ENCODE data around the gene RAD50.

Gene RAD50

DNA sequence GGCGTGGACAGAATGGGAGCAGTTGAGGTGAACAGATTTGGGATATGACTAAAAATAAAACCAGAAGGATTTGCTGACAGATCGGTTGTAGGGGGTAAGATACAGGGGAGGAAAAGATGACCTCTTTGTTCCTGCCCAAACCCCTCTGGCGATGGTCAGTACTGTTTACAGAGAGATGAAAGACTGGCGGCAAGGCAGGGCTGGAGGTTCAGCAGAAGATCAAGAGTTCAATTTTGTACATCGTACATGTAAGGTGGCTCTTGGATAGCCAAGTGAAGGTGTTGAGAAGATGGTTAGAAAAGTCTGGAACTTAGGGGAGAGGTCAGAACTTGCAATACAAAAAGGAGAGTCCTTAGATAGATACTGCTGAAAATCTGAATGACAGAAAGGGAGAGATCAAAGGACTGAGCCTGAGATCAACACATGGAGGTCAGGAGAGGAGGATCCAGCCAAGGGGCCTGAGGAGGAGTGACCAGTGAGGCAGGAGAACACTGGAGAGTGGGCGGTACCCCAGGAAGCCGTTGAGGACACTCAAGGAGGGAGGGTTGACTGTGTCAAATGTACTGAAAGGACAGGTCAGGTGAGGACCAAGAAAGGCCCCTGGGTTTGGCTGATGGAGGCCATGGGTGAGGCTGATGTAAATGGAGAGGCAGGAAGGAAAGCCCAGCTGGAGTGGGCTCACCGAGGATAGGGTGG, 124.2 kb downstream of the RAD50 start:
- Histone ChIP-seq H3K4me1 (ENCODE audit: control insufficient read depth, low read length) (peaks cover 31% of the 10 kb centered on the region), H3K4me3 (ENCODE audit: low read length) (no peak overlapping the region), H3K4me2 (ENCODE audit: low read length) (peak overlapping the region; percentile 32), H3K9me3 (ENCODE audit: control insufficient read depth, insufficient read depth, low read length) (no peaks in the 10 kb centered on the region), H3K9me2 (replicated peaks; ENCODE audit: control insufficient read depth, low read length) (no peaks in the 10 kb centered on the region), H4K20me1 (ENCODE audit: control insufficient read depth, insufficient read depth, low read depth, low read length) (no peaks in the 10 kb centered on the region), H3K79me2 (ENCODE audit: control insufficient read depth, low read length) (no peaks in the 10 kb centered on the region), H3K27me3 (ENCODE audit: control insufficient read depth, low read length) (no peaks in the 10 kb centered on the region), H3K27ac (ENCODE audit: low read depth, low read length) (no peak overlapping the region), H3K36me3 (ENCODE audit: control insufficient read depth, low read length) (no peaks in the 10 kb centered on the region), H3F3A (ENCODE audit: control insufficient read depth, insufficient read depth) (no peaks in the 10 kb centered on the region)
- TF ChIP-seq EZH2phosphoT487 (IDR thresholded peaks at IDR 0.05; ENCODE audit: borderline replicate concordance, low read length) = no peak
- TF ChIP-seq, protein P1, sequence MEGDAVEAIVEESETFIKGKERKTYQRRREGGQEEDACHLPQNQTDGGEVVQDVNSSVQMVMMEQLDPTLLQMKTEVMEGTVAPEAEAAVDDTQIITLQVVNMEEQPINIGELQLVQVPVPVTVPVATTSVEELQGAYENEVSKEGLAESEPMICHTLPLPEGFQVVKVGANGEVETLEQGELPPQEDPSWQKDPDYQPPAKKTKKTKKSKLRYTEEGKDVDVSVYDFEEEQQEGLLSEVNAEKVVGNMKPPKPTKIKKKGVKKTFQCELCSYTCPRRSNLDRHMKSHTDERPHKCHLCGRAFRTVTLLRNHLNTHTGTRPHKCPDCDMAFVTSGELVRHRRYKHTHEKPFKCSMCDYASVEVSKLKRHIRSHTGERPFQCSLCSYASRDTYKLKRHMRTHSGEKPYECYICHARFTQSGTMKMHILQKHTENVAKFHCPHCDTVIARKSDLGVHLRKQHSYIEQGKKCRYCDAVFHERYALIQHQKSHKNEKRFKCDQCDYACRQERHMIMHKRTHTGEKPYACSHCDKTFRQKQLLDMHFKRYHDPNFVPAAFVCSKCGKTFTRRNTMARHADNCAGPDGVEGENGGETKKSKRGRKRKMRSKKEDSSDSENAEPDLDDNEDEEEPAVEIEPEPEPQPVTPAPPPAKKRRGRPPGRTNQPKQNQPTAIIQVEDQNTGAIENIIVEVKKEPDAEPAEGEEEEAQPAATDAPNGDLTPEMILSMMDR (IDR thresholded peaks at IDR 0.05; ENCODE audit: low read depth, low read length, poor library complexity, severe bottlenecking) = no peak

DNA sequence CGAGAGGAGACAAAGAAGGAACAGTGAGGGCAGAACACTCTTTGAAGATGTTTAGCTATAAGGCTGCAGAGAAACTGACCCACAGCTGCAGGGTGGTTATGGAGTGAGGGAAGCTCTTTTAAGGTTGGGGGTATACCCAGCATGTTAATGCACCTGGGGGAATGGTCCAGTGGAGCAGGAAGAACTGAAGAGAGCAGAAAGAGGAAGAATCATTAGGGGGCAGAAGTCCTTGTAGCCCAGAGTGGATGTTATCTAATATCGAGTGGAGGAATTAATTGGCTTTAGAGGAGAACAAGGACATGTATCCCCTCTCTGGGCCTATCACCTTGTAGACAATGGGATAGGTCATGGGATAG, 124.7 kb downstream of the RAD50 start:
- no peaks in the 10 kb centered on the region for H3K27me3 ChIP-seq (ENCODE audit: control insufficient read depth, low read length)
- peak overlapping the region; percentile 32 for H3K4me2 ChIP-seq (ENCODE audit: low read length)
- no peaks in the 10 kb centered on the region for H3K36me3 ChIP-seq (ENCODE audit: control insufficient read depth, low read length)
- H3F3A ChIP-seq (ENCODE audit: control insufficient read depth, insufficient read depth) = no peaks in the 10 kb centered on the region
- no peak for TF ChIP-seq EZH2phosphoT487 (IDR thresholded peaks at IDR 0.05; ENCODE audit: borderline replicate concordance, low read length)
- TF ChIP-seq, protein P1 (IDR thresholded peaks at IDR 0.05; ENCODE audit: low read depth, low read length, poor library complexity, severe bottlenecking) = peak; percentile 23
- no peaks in the 10 kb centered on the region for H4K20me1 ChIP-seq (ENCODE audit: control insufficient read depth, insufficient read depth, low read depth, low read length)
- no peaks in the 10 kb centered on the region for H3K79me2 ChIP-seq (ENCODE audit: control insufficient read depth, low read length)
- H3K27ac ChIP-seq (ENCODE audit: low read depth, low read length) = no peak overlapping the region
- peaks cover 31% of the 10 kb centered on the region for H3K4me1 ChIP-seq (ENCODE audit: control insufficient read depth, low read length)
- no peaks in the 10 kb centered on the region for H3K9me2 ChIP-seq (replicated peaks; ENCODE audit: control insufficient read depth, low read length)
- no peaks in the 10 kb centered on the region for H3K9me3 ChIP-seq (ENCODE audit: control insufficient read depth, insufficient read depth, low read length)
- no peak overlapping the region for H3K4me3 ChIP-seq (ENCODE audit: low read length)

DNA sequence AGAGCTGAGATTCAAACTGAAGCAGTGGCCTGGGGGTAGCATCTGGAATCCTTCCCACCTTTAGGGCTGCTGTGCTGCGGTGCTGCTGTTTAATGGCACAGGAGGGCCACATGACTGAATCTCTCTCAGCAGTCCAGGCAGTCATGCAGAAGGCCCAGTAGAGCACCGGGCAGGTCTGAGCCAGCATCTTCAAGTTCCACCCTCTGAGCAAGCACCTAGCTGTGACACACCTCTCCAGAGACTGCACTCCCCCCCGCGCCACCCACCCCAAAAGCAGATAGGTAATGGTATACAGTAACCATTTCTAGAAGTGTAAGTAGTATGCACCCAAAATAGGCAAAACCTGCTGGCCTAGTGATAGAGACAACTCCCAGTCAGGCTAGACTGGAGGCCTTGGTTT, 125.2 kb downstream of the RAD50 start:
- H3K9me2 ChIP-seq (replicated peaks; ENCODE audit: control insufficient read depth, low read length) = no peaks in the 10 kb centered on the region
- H3K4me2 ChIP-seq (ENCODE audit: low read length) = peak overlapping the region; percentile 32; the same call in 1 of the 2 replicates
- no peak overlapping the region for H3K4me3 ChIP-seq (ENCODE audit: low read length)
- no peaks in the 10 kb centered on the region for H3F3A ChIP-seq (ENCODE audit: control insufficient read depth, insufficient read depth)
- no peaks in the 10 kb centered on the region for H3K9me3 ChIP-seq (ENCODE audit: control insufficient read depth, insufficient read depth, low read length)
- peaks cover 31% of the 10 kb centered on the region for H3K4me1 ChIP-seq (ENCODE audit: control insufficient read depth, low read length)
- H3K27ac ChIP-seq (ENCODE audit: low read depth, low read length) = no peak overlapping the region
- no peaks in the 10 kb centered on the region for H4K20me1 ChIP-seq (ENCODE audit: control insufficient read depth, insufficient read depth, low read depth, low read length)
- no peaks in the 10 kb centered on the region for H3K27me3 ChIP-seq (ENCODE audit: control insufficient read depth, low read length)
- TF ChIP-seq EZH2phosphoT487 (IDR thresholded peaks at IDR 0.05; ENCODE audit: borderline replicate concordance, low read length) = no peak
- TF ChIP-seq, protein P1 (IDR thresholded peaks at IDR 0.05; ENCODE audit: low read depth, low read length, poor library complexity, severe bottlenecking) = no peak
- H3K79me2 ChIP-seq (ENCODE audit: control insufficient read depth, low read length) = no peaks in the 10 kb centered on the region
- no peaks in the 10 kb centered on the region for H3K36me3 ChIP-seq (ENCODE audit: control insufficient read depth, low read length)

Measured in DOHH2 (cell line).